OCI-LY1 (cell line): ENCODE measurements around the gene ISCU.
"Not testable (repeated sequence)": the region's sequence is repeated elsewhere in the genome, so short reads cannot be mapped to it uniquely, and the experiment has no call there.

Source experiments
- EZH2 ChIP-seq: fragments of 200-600 bp; sonication (generic), shearing (Covaris generic); IDR thresholded peaks from 2 replicates; pipeline ENCODE4 v1.8.0; 2017; ENCODE audit warnings: borderline replicate concordance, mixed run types, mild to moderate bottlenecking, antibody characterized with exemption, low read length, moderate library complexity, mixed read lengths
- TF ChIP-seq, protein P1 (sequence below): fragments of 200-600 bp; sonication (generic), shearing (Covaris generic); IDR thresholded peaks from 2 replicates; pipeline ENCODE4 v1.5.1; 2017; ENCODE audit warnings: mild to moderate bottlenecking, antibody characterized with exemption, low read length, moderate library complexity, mixed read lengths

DNA sequence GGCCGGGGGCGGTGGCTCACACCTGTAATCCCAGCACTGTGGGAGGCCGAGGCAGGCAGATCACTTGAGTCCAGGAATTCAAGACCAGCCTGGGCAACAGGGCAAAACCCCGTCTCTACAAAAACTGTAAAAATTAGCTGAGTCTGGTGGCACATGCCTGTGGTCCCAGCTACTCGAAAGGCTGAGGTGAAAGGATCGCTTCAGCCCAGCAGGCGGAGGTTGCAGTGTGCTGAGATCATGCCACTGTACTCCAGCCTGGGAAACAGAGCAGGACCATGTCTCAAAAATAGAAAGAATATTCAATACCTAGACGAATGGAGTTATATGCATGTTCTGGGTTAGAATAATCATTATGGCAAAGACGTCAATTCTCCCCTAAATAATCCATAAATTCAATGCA lies 7.0 kb upstream of the ISCU start:
- TF ChIP-seq, protein P1, sequence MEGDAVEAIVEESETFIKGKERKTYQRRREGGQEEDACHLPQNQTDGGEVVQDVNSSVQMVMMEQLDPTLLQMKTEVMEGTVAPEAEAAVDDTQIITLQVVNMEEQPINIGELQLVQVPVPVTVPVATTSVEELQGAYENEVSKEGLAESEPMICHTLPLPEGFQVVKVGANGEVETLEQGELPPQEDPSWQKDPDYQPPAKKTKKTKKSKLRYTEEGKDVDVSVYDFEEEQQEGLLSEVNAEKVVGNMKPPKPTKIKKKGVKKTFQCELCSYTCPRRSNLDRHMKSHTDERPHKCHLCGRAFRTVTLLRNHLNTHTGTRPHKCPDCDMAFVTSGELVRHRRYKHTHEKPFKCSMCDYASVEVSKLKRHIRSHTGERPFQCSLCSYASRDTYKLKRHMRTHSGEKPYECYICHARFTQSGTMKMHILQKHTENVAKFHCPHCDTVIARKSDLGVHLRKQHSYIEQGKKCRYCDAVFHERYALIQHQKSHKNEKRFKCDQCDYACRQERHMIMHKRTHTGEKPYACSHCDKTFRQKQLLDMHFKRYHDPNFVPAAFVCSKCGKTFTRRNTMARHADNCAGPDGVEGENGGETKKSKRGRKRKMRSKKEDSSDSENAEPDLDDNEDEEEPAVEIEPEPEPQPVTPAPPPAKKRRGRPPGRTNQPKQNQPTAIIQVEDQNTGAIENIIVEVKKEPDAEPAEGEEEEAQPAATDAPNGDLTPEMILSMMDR, result not testable (repeated sequence)
- TF ChIP-seq EZH2, result not testable (repeated sequence)
